HG02588 (cell line): ENCODE data around the gene ABHD16A.

ENCODE experiments used
- ATAC-seq: cut with Tn5 transposase; IDR thresholded peaks from one replicate; pipeline ENCODE4 v1.9.1; 2021; ENCODE audit warnings: mild to moderate bottlenecking, moderate library complexity; ENCODE audit not compliant: unreplicated experiment

ABHD16A gene

DNA sequence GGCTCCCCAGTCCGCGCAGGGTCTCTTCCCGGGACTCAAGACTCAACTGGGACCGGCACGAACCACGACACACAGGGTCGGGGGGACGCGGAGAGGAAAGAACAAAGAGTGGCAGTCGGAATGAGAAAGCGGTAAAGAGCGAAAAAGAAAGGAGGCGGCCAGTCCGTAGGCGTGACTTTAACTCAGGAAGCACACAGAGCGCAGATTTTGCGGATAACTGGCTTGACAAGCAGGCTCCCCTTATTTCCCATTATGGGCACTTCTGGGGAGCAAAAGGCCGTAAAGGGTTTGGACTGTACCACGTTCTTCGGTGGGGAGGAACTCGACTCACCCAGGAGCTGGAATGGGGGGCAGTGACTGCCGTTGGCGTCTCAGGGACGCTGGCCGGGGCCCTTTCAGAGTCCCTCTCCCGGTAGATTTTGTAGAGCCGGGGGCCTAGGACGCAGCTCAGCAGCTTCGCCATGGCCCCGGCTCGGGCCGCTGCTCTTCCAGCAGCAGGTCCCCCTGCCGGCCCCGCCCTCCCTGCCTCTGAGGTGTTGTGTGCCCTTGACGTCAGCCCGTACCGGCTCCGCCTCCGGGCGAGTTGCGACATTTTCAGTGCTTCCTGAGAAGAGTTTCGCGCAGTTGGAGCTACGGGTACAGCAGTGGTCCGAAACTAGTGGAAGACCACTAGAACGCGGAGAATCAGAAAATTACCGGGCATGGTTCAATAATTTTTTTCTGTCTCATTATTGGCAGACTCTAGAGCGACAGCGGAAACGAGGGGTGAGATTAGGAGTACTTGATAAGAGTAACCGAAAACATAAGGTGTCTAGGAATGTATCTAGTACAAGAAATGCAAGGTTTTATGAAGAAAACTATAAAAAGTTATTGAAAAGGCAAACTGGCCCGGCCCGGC is at the start of gene ABHD16A:
Gene ABHD16A, minus strand, starts transcription at position 506 of the 898 bp plus-strand sequence. Its CDS starts 43 bp downstream, at position 463.
- peak; percentile 89 for ATAC-seq

DNA sequence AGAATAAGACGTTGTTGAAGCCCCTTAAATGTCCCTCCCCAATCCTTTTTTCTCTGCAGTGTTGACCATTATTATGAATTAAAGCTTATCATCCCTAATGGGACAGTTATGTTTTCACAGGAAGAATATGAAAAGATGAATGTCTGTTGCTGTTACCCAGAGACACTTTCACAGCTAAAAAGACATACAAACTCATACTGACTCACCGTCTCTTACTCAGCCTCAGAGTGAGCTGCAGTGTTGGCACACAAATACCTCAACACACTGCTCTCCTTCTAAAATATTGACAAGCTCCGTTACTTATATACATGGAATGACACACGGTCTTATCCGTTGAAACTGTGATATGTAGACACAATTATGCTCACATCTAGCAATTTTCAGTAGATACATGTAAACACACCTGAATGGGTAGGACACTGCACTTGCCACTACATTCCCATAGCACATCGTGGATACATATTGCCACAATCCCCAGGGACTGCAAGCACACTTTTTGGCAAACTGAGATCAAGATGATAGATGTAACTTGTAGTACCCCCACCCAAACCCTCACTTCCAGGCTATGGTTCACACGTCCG is 49.7 kb upstream of the ABHD16A start:
- ATAC-seq, result no peak

GRCh38 chr6:31750411-31751022 is 47.4 kb upstream of the ABHD16A start:
- no peak for ATAC-seq

GRCh38 chr6:31749301-31750036 is 46.3 kb upstream of the ABHD16A start:
- no peak for ATAC-seq

GRCh38 chr6:31744422-31744821 is 41.3 kb upstream of the ABHD16A start:
- no peak for ATAC-seq

GRCh38 chr6:31742894-31743293 is 39.8 kb upstream of the ABHD16A start:
- no peak for ATAC-seq

DNA sequence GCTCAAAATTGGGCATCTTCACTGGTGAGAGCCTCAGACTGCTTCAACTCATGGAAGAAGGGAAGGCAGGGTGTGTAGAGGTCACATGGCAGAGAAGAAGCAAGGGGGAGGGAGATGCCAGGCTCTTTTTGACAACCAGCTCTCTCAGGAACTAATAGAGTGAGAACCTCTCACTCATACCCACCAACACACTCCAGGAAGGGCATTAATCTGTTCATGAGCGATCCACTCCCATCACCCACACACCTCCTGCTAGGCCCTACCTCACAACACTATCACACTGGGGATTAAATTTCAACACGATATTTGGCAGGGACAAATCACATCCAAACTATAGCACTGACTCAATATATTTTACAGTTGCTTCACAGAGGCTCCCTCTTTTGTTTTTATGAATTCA is 38.7 kb upstream of the ABHD16A start:
- no peak for ATAC-seq

DNA sequence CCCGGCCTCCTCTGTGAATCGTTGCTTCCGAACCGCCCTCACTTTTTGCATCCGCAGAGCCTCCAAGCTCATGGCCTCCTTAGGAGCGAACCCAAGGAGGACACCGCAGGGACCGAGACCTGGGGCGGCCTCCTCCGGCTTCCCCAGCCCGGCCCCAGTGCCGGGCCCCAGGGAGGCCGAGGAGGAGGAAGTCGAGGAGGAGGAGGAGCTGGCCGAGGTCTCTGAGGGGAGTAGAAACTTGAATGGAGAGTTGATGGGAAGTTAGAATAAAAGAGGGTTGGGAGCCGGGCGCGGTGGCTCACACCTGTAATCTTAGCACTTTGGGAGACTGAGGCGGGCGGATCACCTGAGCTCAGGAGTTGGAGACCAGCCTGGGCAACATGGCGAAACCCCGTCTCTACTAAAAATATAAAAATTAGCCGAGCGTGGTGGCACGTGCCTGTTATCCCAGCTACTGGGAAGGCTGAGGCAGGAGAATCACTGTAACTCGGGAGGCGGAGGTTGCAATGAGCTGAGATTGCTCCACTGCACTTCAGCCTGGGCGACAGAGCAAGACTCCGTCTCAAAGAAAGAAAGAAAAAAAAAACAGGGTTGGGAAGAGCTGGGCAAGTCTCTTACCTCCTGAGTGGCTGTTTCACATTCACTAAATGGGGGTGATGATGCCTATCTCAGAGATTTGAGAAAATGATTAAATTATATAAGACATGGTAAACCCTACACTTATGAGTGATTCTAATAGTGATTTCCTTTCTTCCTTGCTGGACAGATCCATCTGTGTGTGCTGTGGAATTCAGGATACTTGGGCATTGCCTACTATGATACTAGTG is 37.5 kb upstream of the ABHD16A start:
- ATAC-seq, result no peak

- peak; percentile 66 for ATAC-seq
These were observed 36.7 kb upstream of the ABHD16A start, which contains the start of gene MSH5 for GRCh38 chr6:31739639-31740396. MSH5 (plus strand) TSS chr6:31740005; CDS start chr6:31740467, 462 bp downstream.

DNA sequence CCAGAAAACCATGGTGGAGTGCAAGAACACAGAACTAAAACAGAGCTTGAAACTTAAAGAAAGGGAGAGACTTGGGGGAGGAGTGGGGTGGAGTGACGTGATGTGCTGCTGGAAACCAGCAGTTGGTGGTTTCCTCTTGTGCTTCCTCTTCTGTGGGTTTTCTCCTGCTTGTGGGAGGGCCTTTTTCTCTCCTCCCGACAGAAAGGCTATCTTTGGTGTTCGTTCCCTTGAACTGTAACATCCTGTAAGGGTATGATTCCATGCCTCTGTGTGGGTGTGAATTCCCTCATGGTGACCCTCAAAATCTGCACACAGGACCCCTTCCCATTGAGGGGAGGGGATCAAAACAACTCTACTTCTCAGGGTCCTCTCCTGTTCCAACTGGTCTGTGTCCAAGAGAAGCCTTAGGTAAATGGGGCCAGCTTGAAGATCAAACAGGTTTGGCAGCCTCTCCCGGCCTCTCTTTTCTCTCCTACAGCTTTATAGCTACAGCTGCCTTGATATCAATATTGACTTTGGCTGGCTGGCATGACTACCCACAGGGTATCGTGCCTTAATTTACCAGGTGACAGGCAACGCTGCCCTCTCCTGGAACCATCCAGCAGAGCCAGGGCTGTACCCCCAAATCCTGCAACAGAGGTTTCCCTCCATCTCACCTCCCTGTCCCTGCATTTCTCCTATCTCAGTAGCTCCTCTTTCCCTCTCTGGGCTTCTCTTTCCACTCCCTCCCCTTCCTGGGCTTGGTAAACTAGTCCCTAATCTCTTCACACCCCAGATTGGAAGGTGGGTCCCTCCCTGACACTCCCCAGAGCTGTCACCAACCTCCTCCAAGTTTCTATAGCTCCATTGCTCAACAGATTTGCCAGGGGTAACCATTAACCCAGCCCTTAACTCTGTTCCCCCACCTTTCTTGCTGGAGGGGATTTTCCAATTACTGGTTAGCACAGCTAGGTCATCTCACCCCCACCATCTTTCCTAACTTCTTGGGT is 35.2 kb upstream of the ABHD16A start:
- no peak for ATAC-seq

- no peak for ATAC-seq
These were observed 34.3 kb upstream of the ABHD16A start for GRCh38 chr6:31737315-31737990.

- no peak for ATAC-seq
These were observed 33.7 kb upstream of the ABHD16A start for GRCh38 chr6:31736768-31737314.

GRCh38 chr6:31736021-31736767 is 33.1 kb upstream of the ABHD16A start, which contains the start of gene CLIC1:
CLIC1 (minus strand) TSS chr6:31736530; CDS start chr6:31736300, 230 bp downstream.
- no peak for ATAC-seq

- ATAC-seq, result no peak
These were observed 31.8 kb upstream of the ABHD16A start for GRCh38 chr6:31734821-31735406.

- ATAC-seq, result no peak
These were observed 31.2 kb upstream of the ABHD16A start for GRCh38 chr6:31734247-31734820.

DNA sequence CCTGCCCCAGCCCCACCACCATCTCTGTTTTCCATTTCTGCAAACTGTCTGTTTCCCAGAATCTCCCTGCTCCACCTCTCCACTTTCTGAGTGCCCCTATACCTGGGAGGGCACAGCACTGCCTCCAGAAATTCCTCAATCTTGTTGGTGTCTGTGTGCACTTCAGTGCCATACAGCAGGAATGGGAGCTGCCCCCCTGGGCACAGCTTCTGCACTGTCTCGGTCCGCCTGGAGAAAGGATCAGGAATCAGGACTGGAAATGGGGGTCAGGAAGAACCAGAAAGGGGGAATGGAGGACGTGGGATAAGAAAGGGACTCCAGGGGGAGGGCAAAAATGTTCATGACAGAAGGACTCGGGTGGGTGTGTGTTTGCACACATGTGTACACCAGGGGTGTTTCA is 30.6 kb upstream of the ABHD16A start:
- ATAC-seq, result no peak
